Epithelial cell of prostate (primary cell): Measurements from ENCODE around the gene NCAM2.

Experiments
- DNase-seq: peaks from one replicate; pipeline ENCODE4 v3.0.0-alpha.2; 2011; ENCODE audit warnings: low read depth, low spot score
- H3K27ac ChIP-seq: fragments of 450-650 bp; 2 replicates; pipeline ENCODE4 v1.5.1; 2017; ENCODE audit warnings: mild to moderate bottlenecking

The NCAM2 gene

DNA sequence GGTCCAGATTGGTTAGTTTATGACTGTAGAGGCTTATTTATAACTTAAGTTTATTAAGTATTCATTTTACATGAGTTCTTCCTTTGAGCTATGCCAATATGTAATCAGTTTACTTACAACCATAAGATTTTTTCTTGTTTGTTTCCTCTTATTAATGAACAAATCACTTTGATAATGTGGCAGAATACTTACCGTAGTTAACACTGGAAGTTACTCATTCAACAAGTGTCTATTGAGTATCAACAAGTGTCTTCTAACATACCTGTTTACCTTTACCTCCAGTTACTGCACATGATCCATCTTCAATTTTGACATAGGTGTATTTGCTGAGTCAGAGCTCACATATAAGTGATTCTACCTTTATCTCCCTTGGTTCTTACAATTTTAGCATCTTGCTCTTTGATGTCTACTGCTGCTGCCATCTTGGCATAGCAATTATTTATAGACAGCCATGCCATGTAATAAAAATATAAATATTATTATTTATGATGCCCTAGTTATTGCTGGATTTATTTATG, 205.7 kb downstream of the NCAM2 start:
- H3K27ac ChIP-seq, result no peak overlapping the region
- no peak for DNase-seq

DNA sequence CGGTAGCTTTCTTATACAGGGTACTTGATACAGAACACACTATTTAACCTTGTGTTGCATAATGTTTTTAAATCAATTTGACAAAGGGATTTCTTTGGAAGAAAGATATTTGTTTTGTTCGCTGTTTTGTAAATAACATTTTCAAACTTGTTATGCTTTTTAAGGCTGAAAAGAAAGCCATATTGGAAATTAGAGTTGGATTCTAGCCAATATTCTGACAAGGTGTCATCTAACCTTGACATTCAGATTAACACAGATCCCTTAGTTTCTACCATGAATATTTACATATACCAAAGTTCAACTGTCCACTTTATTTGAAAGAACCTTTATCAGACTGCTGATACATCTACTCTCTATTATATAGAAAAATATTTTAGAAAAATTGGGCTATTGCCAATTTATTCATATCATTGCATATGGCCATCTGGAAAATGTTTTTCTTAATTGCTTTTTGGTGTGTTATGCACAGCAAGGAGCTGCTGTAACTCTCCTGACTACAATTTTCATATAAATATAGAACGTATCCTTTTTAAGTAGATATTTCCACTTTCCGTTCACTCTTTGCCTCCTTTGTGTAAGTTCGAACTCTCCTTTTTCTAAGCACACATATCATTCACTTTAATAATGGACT, 206.3 kb downstream of the NCAM2 start:
- DNase-seq, result no peak
- H3K27ac ChIP-seq, result no peak overlapping the region

DNA sequence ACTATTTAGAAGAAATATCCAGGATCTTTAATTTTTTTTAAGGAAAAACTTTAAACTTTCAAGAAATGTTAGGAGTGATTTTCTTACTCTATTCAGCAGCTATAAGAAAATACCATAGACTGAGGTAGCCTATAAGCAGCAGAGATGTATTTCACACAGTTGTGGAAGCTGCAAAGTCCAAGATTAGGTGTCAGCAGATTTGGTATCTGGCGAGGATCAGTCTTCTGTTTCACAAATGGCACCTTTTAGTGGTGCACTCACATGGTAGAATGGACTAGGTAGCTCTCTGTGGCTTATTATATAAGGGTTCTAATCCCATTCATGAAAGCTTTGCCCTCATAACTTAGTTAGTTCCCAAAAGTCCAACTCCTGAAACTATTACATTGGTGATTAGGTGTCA, 207.4 kb downstream of the NCAM2 start:
- no peak overlapping the region for H3K27ac ChIP-seq
- no peak for DNase-seq

GRCh38 chr21:21210552-21210951, 212.3 kb downstream of the NCAM2 start:
- no peak for DNase-seq
- no peak overlapping the region for H3K27ac ChIP-seq

DNA sequence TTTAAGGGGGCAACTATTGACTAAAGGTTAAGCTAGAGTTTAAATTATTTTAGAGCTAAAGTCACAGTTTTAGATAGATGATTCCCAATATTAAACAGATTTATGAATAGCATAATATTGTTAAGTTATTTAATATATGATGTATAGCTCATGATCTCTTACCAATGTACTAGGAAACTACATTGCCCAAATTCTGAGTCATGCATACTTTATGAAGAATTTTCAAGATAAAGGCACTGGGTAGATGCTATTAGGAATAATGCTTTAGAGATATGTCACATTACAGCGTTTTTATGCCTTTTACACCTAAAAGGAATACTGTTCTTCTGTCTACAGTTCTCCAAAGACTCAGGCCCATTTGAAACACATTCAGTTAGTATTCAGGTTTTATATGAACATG, 215.1 kb downstream of the NCAM2 start:
- no peak overlapping the region for H3K27ac ChIP-seq
- no peak for DNase-seq

GRCh38 chr21:21216047-21216446, 217.8 kb downstream of the NCAM2 start:
- no peak overlapping the region for H3K27ac ChIP-seq
- no peak for DNase-seq

DNA sequence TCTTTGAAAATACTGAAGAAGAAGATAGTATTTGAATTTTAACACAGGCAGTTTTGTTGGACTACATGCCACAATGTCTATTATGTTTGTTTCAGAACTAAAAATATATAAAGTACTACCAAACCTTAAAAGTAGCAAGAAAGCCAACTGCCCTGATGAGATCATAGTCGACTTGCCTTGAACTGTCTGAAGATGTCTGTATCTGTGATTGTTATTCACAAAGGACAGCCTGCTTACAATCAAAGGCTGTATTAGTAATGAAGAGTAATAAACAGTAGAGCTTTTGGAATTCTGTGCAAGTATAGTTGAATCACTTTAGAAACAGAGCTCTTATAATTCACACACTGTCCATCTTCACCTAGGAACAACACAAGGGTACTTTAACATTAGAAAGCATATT, 228.3 kb downstream of the NCAM2 start:
- H3K27ac ChIP-seq, result no peak overlapping the region
- DNase-seq, result no peak

DNA sequence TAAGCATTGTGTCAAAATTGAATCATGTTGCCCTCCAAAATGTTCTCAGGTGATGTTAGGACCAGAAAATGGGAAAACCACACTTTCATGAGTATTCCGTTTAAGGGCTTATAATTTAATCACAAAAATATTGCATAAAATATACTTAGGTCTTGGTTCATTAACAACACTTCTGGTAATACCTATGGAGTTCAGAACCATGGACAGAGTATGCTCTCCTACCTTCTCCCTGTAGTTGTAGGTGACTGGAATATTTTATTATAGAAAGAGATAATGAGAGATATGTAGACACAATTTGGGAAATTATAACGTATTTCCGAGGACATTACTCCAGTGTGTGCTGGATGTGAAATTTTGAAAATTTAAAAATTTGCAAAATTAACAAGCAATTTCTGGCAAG, 232.5 kb downstream of the NCAM2 start:
- DNase-seq, result no peak
- no peak overlapping the region for H3K27ac ChIP-seq

GRCh38 chr21:21231913-21232312, 233.7 kb downstream of the NCAM2 start:
- DNase-seq, result no peak
- H3K27ac ChIP-seq, result no peak overlapping the region

- H3K27ac ChIP-seq, result no peak overlapping the region
- DNase-seq, result no peak
Observed at GRCh38 chr21:21232320-21232719, 234.1 kb downstream of the NCAM2 start.

DNA sequence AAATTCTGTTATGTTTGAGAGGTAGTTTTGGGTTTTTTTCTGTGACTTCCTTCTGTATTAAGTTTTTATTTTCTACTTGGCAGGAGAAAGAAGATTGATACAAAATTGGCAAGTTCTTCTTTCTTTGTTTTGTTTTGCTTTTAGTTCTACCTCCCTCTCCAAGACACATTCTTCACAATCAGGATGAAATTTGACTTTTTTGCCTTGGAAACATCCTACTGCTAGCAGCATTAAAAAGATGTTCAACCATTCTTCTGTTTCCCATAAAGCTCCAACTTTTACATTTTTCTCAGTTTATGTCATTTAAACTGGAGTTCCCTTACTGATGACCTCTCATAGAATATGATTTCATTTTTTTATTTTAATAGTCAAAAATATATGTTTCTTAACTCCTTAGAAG, 234.8 kb downstream of the NCAM2 start:
- no peak overlapping the region for H3K27ac ChIP-seq
- no peak for DNase-seq

DNA sequence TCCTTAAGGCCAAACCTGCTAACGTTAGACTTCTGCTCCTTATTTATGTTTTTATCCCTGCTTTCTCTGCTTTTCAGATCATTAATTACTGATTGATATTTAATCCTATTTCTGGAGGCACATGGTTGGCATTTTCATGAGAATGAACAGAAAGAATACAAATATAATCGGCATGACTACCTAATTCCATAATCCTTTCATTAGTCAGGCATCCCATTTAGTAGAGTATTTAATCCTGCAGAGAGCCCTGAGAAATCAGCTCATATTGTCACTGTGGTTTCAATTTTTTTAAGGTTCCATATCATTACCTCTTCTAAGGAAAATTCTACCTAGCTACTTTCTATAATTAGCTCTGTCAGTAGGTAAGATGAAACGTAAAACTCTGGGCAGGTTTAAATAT, 238.8 kb downstream of the NCAM2 start:
- no peak overlapping the region for H3K27ac ChIP-seq
- DNase-seq, result no peak

DNA sequence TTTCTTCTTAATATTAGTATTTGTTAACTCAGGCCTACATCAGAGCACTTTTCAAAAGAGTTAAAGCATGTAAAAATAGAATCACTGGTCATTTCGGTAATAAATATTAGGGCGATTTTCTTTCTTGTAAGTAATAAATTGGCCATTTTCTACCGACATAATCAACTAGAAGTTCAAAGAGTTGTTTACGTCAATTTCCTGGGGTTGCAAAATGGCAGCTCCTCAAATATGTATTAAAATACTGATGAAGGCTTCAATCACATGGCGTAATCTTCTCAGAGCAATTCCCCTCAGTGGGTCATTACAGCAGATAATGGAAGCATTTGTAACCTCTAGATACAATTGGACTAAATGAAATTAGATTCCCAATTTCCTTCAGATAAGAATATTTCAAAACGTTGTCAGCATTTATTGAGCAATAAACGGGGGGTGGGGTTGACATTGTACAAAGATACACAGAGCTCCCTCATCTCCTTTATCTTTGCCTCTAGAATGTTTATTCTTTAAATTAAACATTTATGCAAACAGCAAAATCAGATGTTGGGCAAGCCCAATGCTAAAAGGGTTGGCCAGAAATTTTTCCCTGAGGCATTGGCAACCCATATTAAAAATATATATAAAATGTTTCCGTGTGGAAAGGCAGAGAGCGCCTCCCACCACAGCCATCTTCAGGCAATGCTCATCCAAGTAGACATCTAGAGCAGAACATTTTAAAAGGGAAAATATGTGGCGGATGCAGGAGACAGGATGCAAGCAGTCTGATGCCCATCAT, 240.6 kb downstream of the NCAM2 start:
- no peak for DNase-seq
- no peak overlapping the region for H3K27ac ChIP-seq

DNA sequence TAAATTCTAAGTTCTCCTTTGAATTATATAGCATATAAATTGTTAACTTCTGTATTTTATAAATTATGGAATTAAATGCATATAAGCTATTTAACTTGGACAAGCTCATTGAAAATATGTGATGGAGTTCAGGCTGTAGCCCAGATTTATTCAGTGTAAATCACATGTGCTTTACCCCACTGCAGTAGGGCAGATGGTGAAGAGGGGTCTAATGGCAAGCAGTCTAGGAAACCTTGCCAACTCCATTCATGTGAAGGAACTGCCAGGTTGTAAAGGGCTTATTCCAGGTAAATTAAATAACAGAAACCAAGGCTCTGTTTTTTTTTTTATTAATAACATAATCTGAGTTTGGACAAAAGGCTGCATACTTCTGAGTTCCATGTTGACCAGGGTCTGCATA, 243.2 kb downstream of the NCAM2 start:
- H3K27ac ChIP-seq, result no peak overlapping the region
- DNase-seq, result no peak

DNA sequence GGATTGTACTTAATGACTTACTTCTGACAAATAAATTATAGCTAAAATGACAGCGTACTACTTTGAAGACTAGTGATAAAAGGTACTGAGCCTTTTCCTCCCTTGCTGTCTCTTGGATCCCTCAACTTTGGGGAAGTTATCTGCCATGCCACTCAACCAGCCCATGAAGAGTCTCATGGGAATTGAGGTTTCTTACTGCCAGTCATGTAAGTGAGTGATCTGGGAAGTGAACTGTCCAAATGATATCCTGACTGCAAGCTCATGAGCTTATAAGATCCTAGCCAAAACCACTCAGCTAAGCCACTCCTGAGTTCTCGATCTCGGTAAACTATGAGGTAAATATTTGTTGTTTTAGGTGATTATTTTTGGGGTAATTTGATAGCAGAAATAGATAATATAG, 247.8 kb downstream of the NCAM2 start:
- H3K27ac ChIP-seq, result no peak overlapping the region
- DNase-seq, result no peak

- DNase-seq, result no peak
Observed at GRCh38 chr21:21247424-21247823, 249.2 kb downstream of the NCAM2 start.

DNA sequence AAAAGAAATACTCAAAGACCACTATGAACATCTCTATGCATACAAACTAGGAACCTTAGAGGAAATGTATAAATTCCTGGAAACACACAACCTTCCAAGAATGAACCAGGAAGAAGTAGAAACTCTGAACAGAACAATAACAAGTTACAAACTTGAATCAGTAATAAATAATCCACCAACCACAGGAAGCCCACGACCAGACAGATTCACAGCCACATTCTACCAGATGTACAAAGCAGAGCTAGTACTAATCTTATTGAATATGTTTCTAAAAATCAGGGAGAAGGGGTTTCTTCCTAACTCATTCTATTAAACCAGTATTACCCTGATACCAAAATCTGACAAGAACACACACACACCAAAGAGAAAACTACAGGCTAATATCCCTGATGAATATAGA, 263.8 kb downstream of the NCAM2 start:
- no peak overlapping the region for H3K27ac ChIP-seq
- DNase-seq, result no peak

More at GRCh38 chr21:21247424-21247823, 249.2 kb downstream of the NCAM2 start:
- H3K27ac ChIP-seq, result no peak overlapping the region

GRCh38 chr21:21268061-21268471, 269.9 kb downstream of the NCAM2 start:
- DNase-seq, result no peak

GRCh38 chr21:21268885-21269284, 270.7 kb downstream of the NCAM2 start:
- no peak overlapping the region for H3K27ac ChIP-seq
- no peak for DNase-seq

More at GRCh38 chr21:21268061-21268471, 269.9 kb downstream of the NCAM2 start:
- H3K27ac ChIP-seq, result no peak overlapping the region

DNA sequence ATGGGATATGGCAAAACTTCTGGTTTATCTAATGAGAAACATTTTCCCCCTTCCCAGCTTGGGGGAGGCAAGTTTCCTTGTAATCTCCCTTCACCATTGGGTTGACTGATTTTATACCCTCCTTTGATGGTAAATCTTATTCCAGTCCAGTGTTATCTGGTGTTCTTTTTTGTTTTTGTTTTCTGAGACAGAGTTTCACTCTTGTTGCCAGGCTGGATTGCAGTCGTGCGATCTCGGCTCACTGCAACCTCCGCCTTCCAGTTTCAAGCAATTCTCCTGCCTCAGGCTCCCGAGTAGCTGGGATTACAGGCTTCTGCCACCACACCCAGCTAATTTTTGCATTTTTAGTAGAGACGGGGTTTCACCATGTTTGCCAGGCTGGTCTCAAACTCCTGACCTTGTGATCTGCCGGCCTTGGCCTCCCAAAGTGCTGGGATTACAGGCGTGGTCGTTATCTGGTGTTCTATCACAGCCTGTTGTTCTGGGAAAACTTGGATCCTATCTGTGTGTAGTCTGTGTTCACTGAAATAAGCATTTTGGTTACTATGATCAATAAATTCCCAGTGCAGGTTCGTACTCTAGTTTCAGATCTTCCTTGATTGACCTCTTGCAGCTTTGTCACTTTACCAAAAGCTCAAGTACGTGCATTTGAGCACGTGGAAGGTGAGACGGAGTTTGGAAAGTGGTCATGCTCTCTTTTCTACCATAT, 281.1 kb downstream of the NCAM2 start:
- H3K27ac ChIP-seq, result no peak overlapping the region
- DNase-seq, result no peak

GRCh38 chr21:21283810-21284209, 285.6 kb downstream of the NCAM2 start:
- no peak overlapping the region for H3K27ac ChIP-seq
- DNase-seq, result no peak
